Naive thymus-derived CD4-positive, alpha-beta T cell (primary cell): ENCODE results near the gene FRMD6. TPM values are rescaled to one million over a fixed set of nuclear protein-coding genes. Genes with fewer than 3 reads are reported as not detected.

ENCODE experiments used
- ATAC-seq: fragments of 150-1000 bp; cut with Tn5 transposase; 2 replicates; pipeline ENCODE4 v1.10.0; 2021; ENCODE audit warnings: mild to moderate bottlenecking, moderate library complexity
- CTCF ChIA-PET: fragments of 350-600 bp; sonication (Branson Sonifier 250); formaldehyde crosslinking; loops from one replicate; lab custom pipeline; 2021; ENCODE audit warnings: antibody characterized with exemption; lab: Charles Lee
- POLR2A ChIA-PET: fragments of 350-600 bp; sonication (Branson Sonifier 250); formaldehyde crosslinking; loops from one replicate; lab custom pipeline; 2021; ENCODE audit warnings: antibody characterized with exemption, inconsistent platforms; lab: Charles Lee
- DNase-seq, 9 donors: peaks; one replicate each; pipeline versions ENCODE4 v3.0.0 to v3.0.0-alpha.2; 2020 to 2022; ENCODE audit warnings: mixed read lengths in 1 of 9
- H3K27ac ChIP-seq: one replicate; pipeline ENCODE4 v1.7.0; 2013; ENCODE audit warnings: mild to moderate bottlenecking, low read depth, low read length, moderate library complexity
- H3K27me3 ChIP-seq, 2 donors: one replicate each; pipeline ENCODE4 v1.7.0; 2013; ENCODE audit warnings: low read length in 2 of 2, mild to moderate bottlenecking in 2 of 2, moderate library complexity in 2 of 2; ENCODE audit not compliant: control insufficient read depth in 2 of 2, insufficient read depth in 2 of 2
- H3K36me3 ChIP-seq, 3 experiments: 1 replicate in 2 of 3; 2 replicates in 1 of 3; pipeline ENCODE4 v1.7.0; 2013; ENCODE audit warnings: low read length in 3 of 3, mild to moderate bottlenecking in 3 of 3, moderate library complexity in 1 of 3; ENCODE audit not compliant: insufficient read depth in 3 of 3, control insufficient read depth in 2 of 3
- H3K4me1 ChIP-seq, 2 donors: one replicate each; pipeline ENCODE4 v1.7.0; 2013; ENCODE audit warnings: low read length in 2 of 2, mild to moderate bottlenecking in 2 of 2, moderate library complexity in 1 of 2; ENCODE audit not compliant: control insufficient read depth in 2 of 2, insufficient read depth in 2 of 2
- H3K4me3 ChIP-seq: 2 replicates; pipeline ENCODE4 v1.7.0; 2013; ENCODE audit warnings: mild to moderate bottlenecking, low read length
- H3K9me3 ChIP-seq, 3 experiments: 1 replicate in 2 of 3; 2 replicates in 1 of 3; pipeline ENCODE4 v1.7.0; 2013; ENCODE audit warnings: low read length in 3 of 3; ENCODE audit not compliant: control insufficient read depth in 2 of 3
- H3K27ac Mint-ChIP-seq, 9 donors: one replicate each; pipeline ENCODE4 v1.8.0; 2020 to 2022; ENCODE audit warnings: mixed read lengths in 9 of 9, mild to moderate bottlenecking in 8 of 9, moderate library complexity in 5 of 9, inconsistent platforms in 2 of 9
- H3K27me3 Mint-ChIP-seq, 5 donors: one replicate each; pipeline ENCODE4 v1.8.0; 2021 to 2022; ENCODE audit warnings: mixed read lengths in 5 of 5, mild to moderate bottlenecking in 1 of 5
- H3K36me3 Mint-ChIP-seq, 5 donors: one replicate each; pipeline ENCODE4 v1.8.0; 2020 to 2022; ENCODE audit warnings: mixed read lengths in 5 of 5, mild to moderate bottlenecking in 3 of 5, inconsistent platforms in 1 of 5
- H3K4me1 Mint-ChIP-seq, 7 donors: one replicate each; pipeline ENCODE4 v1.8.0; 2020 to 2022; ENCODE audit warnings: mixed read lengths in 7 of 7, mild to moderate bottlenecking in 3 of 7, inconsistent platforms in 1 of 7
- H3K4me3 Mint-ChIP-seq, 10 donors: one replicate each; pipeline ENCODE4 v1.8.0; 2020 to 2022; ENCODE audit warnings: mild to moderate bottlenecking in 10 of 10, mixed read lengths in 10 of 10, moderate library complexity in 6 of 10, inconsistent platforms in 2 of 10
- H3K9me3 Mint-ChIP-seq, 11 donors: one replicate each; pipeline ENCODE4 v1.8.0; 2020 to 2022; ENCODE audit warnings: mixed read lengths in 11 of 11, mild to moderate bottlenecking in 4 of 11, inconsistent platforms in 1 of 11, moderate library complexity in 1 of 11
- intact Hi-C, 2 donors: fragments of 100-400 bp; cut with micrococcal nuclease; formaldehyde crosslinking; loops; one replicate each; pipeline ENCODE4 v1.15.1; 2023
- polyA plus RNA-seq, 2 donors: library from polyadenylated mRNA; unstranded; fragments of 300-500 nt; fragmentation: Illumina TruSeq; gene quantifications; one replicate each; pipeline ENCODE4 v1.2.3, GENCODE V29; 2021
- total RNA-seq, 6 experiments: library from RNA in 5 of 6; stranded (reverse) in 5 of 6; gene quantifications; 1 replicate in 5 of 6; 2 replicates in 1 of 6; pipeline ENCODE4 v1.2.3 and lab custom pipeline; 2021 to 2026

Gene FRMD6
- total and polyA plus RNA-seq, 7 experiments from 2014 or later: 0.28 to 4.8 (median 3.8) TPM

GRCh38 chr14:51668870-51669269, 17.2 kb downstream of the FRMD6 start:
- Histone ChIP-seq H3K27ac (no peak overlapping the region), H3K36me3 (no peaks in the 10 kb centered on the region), H3K4me3 (no peak overlapping the region), H3K27me3 (no peaks in the 10 kb centered on the region), H3K4me1 (no peaks in the 10 kb centered on the region), H3K9me3 (no peaks in the 10 kb centered on the region)
- POLR2A ChIA-PET: no interaction called here
- Mint-ChIP-seq H3K4me1 (no peaks in the 10 kb centered on the region), H3K36me3 (peaks cover 0 to 9% (median 4%) of the 10 kb centered on the region in 5 donors), H3K9me3 (peaks cover 0 to 15% (median 2%) of the 10 kb centered on the region in 11 donors), H3K27me3 (peaks cover 0 to 6% (median 5%) of the 10 kb centered on the region in 5 donors), H3K4me3 (no peak overlapping the region), H3K27ac (no peak overlapping the region)
- intact Hi-C loops: no loop called here
- no peak for ATAC-seq
- DNase-seq: no peak
- CTCF ChIA-PET: interaction anchor here (0.6 kb wide), 1 partner anchor 757 kb away, joined by 3 read pairs; no protein-coding TSS in a partner anchor

DNA sequence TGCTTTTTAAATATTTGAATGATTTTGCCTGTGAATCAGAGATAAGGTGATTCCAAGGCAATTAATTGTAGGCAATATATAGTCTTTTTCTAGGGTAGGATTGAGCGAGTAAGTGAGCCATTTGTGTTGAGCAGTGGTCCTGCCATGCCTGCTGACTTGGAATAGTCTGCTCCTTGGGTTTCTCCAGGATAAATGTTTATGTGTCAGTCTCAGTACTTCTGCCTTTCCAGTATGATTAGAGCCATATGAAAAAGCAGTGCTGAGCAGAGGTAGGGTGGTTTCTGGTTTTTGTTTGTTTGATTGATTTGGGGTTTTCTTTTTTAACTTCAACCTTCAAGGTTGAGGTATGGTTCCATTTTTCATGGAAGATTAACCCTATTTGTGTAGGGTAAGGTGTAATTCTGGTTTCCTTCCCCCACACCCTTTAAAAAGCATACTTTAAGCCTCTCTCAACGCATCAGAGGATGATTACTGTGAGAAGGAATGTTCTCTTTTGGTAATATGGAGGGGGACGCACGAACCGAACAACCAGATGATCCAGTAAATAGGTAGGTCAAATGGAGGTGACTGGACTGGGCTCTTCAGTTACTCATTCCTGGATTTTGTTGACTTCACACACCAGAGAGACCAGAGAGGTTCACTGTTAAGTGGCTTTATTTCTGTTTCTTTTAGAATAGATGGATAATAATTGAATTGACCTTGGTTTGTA, 22.7 kb downstream of the FRMD6 start:
- H3K36me3 Mint-ChIP-seq: peaks cover 0 to 5% (median 0%) of the 10 kb centered on the region in 5 donors

DNA sequence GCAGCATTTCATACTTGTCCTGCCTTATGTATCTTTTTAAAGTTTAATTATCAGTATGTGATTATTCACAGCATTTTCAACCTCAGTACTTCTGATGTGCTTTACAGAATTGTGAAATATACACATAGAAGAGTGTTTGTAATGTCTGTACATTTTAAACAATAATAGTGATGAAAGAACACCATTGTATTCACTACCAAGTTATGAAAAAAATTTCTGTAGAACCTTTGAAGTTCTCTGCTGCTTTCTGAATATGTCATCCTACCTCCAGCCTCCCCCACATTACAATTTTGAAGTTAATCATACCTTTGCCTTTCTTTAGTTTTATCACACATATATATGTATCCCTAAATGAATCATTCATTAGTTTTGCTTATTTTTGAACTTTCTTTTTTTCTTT, 24.8 kb downstream of the FRMD6 start:
- intact Hi-C loops: no loop called here
- CTCF ChIA-PET: no interaction called here
- POLR2A ChIA-PET: no interaction called here
- H3K9me3 Mint-ChIP-seq: peaks cover 0 to 3% (median 0%) of the 10 kb centered on the region in 11 donors
- peaks cover 0 to 3% (median 0%) of the 10 kb centered on the region in 5 donors for H3K36me3 Mint-ChIP-seq
- H3K27me3 Mint-ChIP-seq: peaks cover 0 to 10% (median 5%) of the 10 kb centered on the region in 5 donors
- Histone ChIP-seq H3K27ac (no peak overlapping the region), H3K36me3 (no peaks in the 10 kb centered on the region), H3K9me3 (no peaks in the 10 kb centered on the region), H3K4me1 (no peaks in the 10 kb centered on the region), H3K27me3 (no peaks in the 10 kb centered on the region), H3K4me3 (no peak overlapping the region)
- no peak overlapping the region for H3K27ac Mint-ChIP-seq
- ATAC-seq: no peak
- peaks cover 0 to 5% (median 0%) of the 10 kb centered on the region in 7 donors for H3K4me1 Mint-ChIP-seq
- no peak overlapping the region for H3K4me3 Mint-ChIP-seq
- no peak for DNase-seq

More for the DNA sequence above, 22.7 kb downstream of the FRMD6 start:
- Histone ChIP-seq H3K4me3 (no peak overlapping the region), H3K4me1 (no peaks in the 10 kb centered on the region), H3K36me3 (no peaks in the 10 kb centered on the region), H3K27ac (no peak overlapping the region), H3K27me3 (no peaks in the 10 kb centered on the region), H3K9me3 (no peaks in the 10 kb centered on the region)
- Mint-ChIP-seq H3K9me3 (peaks cover 0 to 6% (median 0%) of the 10 kb centered on the region in 11 donors), H3K27me3 (peaks cover 0 to 13% (median 5%) of the 10 kb centered on the region in 5 donors), H3K4me3 (no peak overlapping the region), H3K27ac (no peak overlapping the region), H3K4me1 (peaks cover 0 to 5% (median 0%) of the 10 kb centered on the region in 7 donors)
- ChIA-PET CTCF (no interaction called here), POLR2A (no interaction called here)
- DNase-seq (no peak), ATAC-seq (no peak)
- intact Hi-C loops: no loop called here

DNA sequence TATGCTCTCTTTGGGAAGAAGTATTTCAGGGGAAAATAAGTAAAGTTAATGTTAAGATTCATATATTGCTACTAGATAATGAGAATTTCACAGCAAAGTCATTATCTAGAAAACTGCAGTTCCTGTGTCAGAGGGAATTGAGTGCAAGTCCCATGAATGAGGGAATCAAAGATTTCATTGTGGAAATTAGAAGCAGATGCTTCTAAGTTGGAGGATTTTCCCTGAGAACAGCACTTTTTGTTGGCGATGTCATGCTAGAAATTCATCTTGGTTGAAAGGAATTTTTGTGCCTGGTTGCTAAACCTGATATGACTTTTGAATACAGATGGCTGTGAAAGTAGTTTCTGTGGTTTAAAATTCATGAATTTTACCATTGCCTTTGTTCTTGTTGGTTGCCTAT, 25.6 kb downstream of the FRMD6 start:
- Mint-ChIP-seq H3K4me3 (no peak overlapping the region), H3K36me3 (no peaks in the 10 kb centered on the region), H3K4me1 (peaks cover 0 to 5% (median 0%) of the 10 kb centered on the region in 7 donors), H3K27me3 (peaks cover 0 to 6% (median 4%) of the 10 kb centered on the region in 5 donors), H3K9me3 (no peaks in the 10 kb centered on the region), H3K27ac (no peak overlapping the region)
- H3K4me3 ChIP-seq: no peak overlapping the region
- ChIA-PET POLR2A (no interaction called here), CTCF (no interaction called here)
- no peaks in the 10 kb centered on the region for H3K4me1 ChIP-seq
- no peak overlapping the region for H3K27ac ChIP-seq
- no peaks in the 10 kb centered on the region for H3K36me3 ChIP-seq
- intact Hi-C loops: no loop called here
- H3K9me3 ChIP-seq: no peaks in the 10 kb centered on the region
- DNase-seq: no peak
- ATAC-seq: no peak
- H3K27me3 ChIP-seq: no peaks in the 10 kb centered on the region

GRCh38 chr14:51677738-51678137, 26.0 kb downstream of the FRMD6 start:
- Mint-ChIP-seq H3K27ac (no peak overlapping the region), H3K4me3 (no peak overlapping the region), H3K9me3 (no peaks in the 10 kb centered on the region), H3K27me3 (peaks cover 0 to 8% (median 5%) of the 10 kb centered on the region in 5 donors), H3K4me1 (peaks cover 0 to 5% (median 0%) of the 10 kb centered on the region in 7 donors), H3K36me3 (no peaks in the 10 kb centered on the region)
- no peak overlapping the region for H3K27ac ChIP-seq
- no peaks in the 10 kb centered on the region for H3K27me3 ChIP-seq
- no peak for DNase-seq
- no peaks in the 10 kb centered on the region for H3K4me1 ChIP-seq
- ChIA-PET POLR2A (no interaction called here), CTCF (no interaction called here)
- ATAC-seq: no peak
- no peaks in the 10 kb centered on the region for H3K9me3 ChIP-seq
- no peak overlapping the region for H3K4me3 ChIP-seq
- intact Hi-C loops: no loop called here
- no peaks in the 10 kb centered on the region for H3K36me3 ChIP-seq

DNA sequence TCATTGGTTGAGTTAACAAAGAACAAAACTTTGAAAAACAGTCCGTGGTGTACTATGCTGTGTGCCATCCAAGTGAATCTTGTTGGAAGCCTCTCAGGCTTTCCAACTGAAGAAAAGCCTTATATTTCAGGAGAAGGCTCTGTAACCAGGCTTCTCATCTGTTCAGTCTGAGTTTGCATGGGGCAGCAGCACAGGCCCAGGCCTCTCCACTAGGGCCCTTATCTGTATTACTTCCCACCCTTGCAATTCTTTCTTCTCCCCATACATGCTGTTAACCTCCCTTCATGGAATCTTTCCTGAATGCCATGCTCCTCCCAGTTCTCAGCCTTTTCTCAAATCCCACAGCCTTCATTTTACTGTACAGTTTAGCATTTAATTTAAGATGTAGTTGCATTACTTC, 28.3 kb downstream of the FRMD6 start:
- H3K27me3 ChIP-seq: no peaks in the 10 kb centered on the region
- no peak overlapping the region for H3K27ac Mint-ChIP-seq
- H3K4me1 Mint-ChIP-seq: peaks cover 0 to 5% (median 0%) of the 10 kb centered on the region in 7 donors
- H3K4me3 Mint-ChIP-seq: no peak overlapping the region
- H3K9me3 Mint-ChIP-seq: no peaks in the 10 kb centered on the region
- H3K36me3 ChIP-seq: no peaks in the 10 kb centered on the region
- no peaks in the 10 kb centered on the region for H3K9me3 ChIP-seq
- no peak overlapping the region for H3K4me3 ChIP-seq
- no peaks in the 10 kb centered on the region for H3K36me3 Mint-ChIP-seq
- H3K27me3 Mint-ChIP-seq: peaks cover 0 to 16% (median 0%) of the 10 kb centered on the region in 5 donors
- ATAC-seq (no peak), DNase-seq (no peak)
- intact Hi-C loops: no loop called here
- H3K27ac ChIP-seq: no peak overlapping the region
- ChIA-PET POLR2A (no interaction called here), CTCF (interaction anchor here (0.6 kb wide), 1 partner anchor 70 kb away, joined by 4 read pairs; no protein-coding TSS in a partner anchor)
- no peaks in the 10 kb centered on the region for H3K4me1 ChIP-seq

GRCh38 chr14:51681411-51681810, 29.7 kb downstream of the FRMD6 start:
- DNase-seq (no peak), ATAC-seq (no peak)
- intact Hi-C loops: no loop called here
- no peaks in the 10 kb centered on the region for H3K36me3 ChIP-seq
- no peaks in the 10 kb centered on the region for H3K27me3 ChIP-seq
- Mint-ChIP-seq H3K27ac (no peak overlapping the region), H3K4me3 (no peak overlapping the region), H3K36me3 (no peaks in the 10 kb centered on the region), H3K9me3 (no peaks in the 10 kb centered on the region), H3K4me1 (peaks cover 0 to 5% (median 0%) of the 10 kb centered on the region in 7 donors), H3K27me3 (peaks cover 0 to 16% (median 0%) of the 10 kb centered on the region in 5 donors)
- H3K4me1 ChIP-seq: no peaks in the 10 kb centered on the region
- H3K4me3 ChIP-seq: no peak overlapping the region
- no peak overlapping the region for H3K27ac ChIP-seq
- POLR2A ChIA-PET: no interaction called here
- no peaks in the 10 kb centered on the region for H3K9me3 ChIP-seq
- CTCF ChIA-PET: no interaction called here
